ENCODE measurements around the gene FAIM2.
A peak's percentile ranks its signal among the peaks of the same experiment; 100 is the strongest.

The FAIM2 gene

GRCh38 chr12:49903700-49904423 is at the start of gene FAIM2:
FAIM2 (minus strand) TSS chr12:49903900; CDS start chr12:49903792, 108 bp downstream.
- DNase-seq (ENCODE audit: low read depth), result peak; percentile 16

GRCh38 chr12:49953151-49953550 is 49.5 kb upstream of the FAIM2 start:
- DNase-seq (ENCODE audit: low read depth), result no peak

- no peak for DNase-seq (ENCODE audit: low read depth)
Observed at GRCh38 chr12:49952391-49953055, 48.8 kb upstream of the FAIM2 start.

DNA sequence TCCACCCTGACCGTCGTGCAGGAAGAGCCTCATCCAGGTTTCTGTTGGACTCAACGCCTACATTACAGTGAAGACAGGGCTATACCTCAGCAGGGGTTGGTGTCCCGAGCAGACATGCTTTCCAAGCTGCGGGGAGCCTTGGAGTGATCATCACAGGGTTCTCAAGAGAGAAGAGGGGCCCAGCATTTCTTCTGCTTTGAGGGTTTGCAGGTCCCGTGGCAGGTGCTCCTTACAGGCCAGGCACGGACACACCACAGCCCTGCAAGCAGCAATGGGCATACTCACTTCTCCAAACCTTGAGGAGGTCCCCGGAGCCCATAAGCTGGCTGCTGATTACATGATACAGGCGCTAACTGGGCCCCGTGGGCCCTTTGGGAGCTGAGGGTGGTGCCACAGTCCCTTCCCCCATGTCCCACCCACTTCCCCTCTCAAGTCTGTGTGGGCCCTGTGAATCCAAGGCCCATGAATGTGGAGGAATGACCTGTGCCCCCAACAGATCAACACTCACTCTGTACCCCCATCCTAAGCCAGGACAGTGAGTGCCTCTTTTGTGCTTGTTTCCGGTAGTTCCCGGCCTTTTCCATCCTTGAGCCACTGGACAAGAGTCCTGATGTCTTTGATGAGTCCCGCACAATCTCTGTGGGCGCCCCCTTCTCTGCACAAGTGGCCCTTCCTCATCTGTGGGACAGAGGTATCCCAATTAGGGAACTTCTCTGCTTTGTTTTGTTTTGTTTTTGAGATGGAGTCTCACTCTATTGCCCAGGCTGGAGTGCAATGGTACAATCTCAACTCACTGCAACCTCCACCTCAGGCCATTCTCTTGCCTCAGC is 47.9 kb upstream of the FAIM2 start:
- DNase-seq (ENCODE audit: low read depth), result no peak

- DNase-seq (ENCODE audit: low read depth), result no peak
Observed at GRCh38 chr12:49950273-49951251, 46.9 kb upstream of the FAIM2 start, which contains the start of gene AQP2. AQP2 (plus strand) TSS chr12:49950737; CDS start chr12:49950831, 94 bp downstream.

DNA sequence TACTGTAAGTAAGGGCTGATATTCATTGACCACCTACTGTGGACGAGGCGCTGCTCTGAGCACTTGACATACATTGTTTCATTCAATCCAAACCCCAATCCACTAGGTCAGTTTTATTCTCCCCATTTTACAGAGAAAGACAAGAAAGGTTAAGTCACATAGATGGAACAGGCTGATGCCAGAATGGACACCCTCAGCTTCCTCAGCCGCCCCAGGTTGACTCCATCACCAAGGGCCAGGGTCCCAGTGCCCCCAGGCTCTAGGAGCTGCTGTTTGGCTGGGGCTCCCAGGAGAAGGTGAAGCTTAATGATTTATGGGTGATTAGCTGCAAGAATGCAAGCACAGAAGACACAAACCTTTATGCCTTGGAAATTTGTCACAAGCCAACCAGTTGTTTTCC is 46.2 kb upstream of the FAIM2 start:
- DNase-seq (ENCODE audit: low read depth), result no peak

- no peak for DNase-seq (ENCODE audit: low read depth)
Observed at GRCh38 chr12:49948866-49949845, 45.5 kb upstream of the FAIM2 start.

DNA sequence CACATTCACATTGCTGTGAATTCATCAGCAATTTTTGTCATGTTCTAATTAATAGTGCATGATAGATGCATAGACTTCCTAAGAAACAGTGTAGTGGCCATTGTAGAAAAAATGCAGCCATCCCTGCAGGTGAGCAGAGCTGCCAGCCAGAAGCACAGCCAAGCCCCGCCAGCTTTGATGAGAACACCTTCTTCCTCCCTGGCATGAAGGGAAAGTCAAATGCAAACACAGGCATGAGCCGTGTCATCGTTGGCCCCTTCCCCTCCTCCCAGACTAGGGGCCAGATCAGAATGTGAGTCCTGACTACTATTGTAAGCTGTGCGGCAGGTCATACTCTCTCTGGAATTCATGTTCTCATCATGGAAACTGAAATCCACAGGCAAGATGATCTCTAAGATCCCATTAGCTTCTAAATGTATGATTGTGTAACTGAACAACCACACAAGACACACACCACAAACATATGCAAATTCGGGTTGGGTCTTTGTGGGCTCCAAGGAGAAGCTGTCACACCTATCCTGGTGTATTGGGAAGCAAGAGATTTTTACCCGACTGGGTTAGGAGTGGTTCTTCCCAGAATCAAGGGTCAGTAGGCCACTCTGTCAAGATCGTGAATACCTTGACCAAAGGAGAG is 44.0 kb upstream of the FAIM2 start:
- DNase-seq (ENCODE audit: low read depth), result no peak

DNA sequence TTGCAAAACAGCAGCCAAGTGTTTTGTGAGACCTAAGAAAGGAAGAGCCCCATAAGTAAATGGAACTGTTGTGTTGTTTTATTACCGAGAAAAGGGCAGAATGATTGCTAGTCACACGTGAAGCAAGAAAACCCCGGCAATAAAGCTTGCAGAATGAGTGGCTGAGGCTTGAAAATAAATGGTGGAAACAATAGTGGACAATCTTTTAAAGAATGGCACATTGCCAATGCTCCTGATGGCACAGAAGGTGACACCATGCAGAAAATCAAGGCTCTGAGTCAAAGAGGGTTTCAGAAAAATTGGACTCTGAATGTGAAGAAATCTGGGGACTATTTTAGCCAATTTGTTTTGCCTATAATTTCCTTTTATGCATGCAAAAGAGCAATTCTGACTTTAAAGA is 42.8 kb upstream of the FAIM2 start:
- no peak for DNase-seq (ENCODE audit: low read depth)

DNA sequence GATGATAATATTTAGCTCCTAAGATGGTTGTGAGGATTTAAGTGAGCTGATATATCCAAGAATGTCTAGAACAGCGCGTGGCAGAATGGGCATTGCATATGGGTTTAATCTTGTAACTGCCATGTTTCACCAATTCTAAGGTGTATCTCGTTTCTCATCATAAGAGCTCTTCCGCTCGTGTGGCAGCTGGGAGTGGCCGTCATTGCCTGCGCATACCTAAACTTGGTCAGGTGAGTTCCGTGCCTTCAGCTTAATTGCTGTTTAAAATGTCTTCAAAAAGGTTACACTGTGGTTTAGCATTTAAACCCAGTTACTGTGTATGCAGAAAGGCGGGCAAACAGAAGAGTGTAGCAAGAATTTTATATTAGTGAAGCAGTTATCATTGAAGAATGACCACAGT is 42.4 kb upstream of the FAIM2 start:
- DNase-seq (ENCODE audit: low read depth), result no peak

- DNase-seq (ENCODE audit: low read depth), result peak; percentile 56
Observed at GRCh38 chr12:49945394-49946080, 41.8 kb upstream of the FAIM2 start.

- DNase-seq (ENCODE audit: low read depth), result no peak
Observed at GRCh38 chr12:49944718-49945117, 41.0 kb upstream of the FAIM2 start.

DNA sequence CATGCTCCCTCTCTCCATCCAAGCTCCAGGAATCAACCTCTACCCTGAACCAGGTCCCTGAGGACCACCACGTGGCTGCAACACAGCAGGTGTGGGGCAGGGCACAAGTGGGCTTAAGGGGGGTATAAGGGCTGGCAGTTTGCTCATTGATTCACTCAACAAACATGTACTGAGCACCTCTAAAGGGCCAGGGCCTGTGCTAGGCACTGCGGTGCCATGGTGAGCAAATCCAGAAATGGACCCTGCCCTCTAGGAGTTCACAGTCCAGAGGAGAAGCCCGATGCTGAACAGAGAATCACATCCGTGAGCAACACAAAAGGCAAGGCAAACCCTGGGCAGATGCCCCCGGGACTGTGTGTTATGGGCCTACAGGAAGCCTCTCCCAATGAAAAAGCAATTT is 40.3 kb upstream of the FAIM2 start:
- no peak for DNase-seq (ENCODE audit: low read depth)

- no peak for DNase-seq (ENCODE audit: low read depth)
Observed at GRCh38 chr12:49943625-49943960, 39.9 kb upstream of the FAIM2 start.

DNA sequence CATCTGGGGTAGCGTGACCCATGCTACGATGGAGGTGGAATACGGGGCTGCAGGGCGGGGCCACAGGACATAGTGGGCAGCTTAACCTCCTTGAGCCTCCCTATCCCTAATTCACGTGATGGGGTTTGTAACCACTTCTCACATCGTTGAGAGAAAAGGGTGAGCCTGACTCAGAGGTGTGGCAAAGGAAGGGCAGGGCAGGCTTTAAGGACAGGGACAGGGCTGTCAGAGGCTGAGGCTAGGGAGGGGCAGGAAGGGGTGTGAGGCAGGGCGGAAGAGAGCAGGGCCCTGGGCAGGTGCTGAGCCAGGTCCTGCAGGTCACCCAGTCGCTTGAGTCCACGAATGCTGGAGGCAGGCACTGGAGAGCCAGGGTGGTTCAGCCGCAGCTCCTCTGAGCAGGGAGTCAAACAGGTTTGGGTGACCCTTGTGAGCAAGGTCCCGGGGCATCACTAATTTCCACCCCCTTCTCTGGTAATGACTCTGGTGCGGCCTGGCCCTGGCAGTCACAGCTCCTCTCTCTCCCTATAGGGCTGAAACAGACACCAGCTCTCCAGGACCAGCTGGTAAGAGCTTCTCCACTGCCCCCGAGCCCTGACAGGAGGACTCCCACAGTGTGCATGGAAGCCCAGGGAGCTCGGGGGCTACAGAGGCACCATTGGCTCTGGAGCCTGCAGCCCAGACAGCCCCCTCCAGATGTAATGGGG is 39.4 kb upstream of the FAIM2 start:
- DNase-seq (ENCODE audit: low read depth), result no peak

DNA sequence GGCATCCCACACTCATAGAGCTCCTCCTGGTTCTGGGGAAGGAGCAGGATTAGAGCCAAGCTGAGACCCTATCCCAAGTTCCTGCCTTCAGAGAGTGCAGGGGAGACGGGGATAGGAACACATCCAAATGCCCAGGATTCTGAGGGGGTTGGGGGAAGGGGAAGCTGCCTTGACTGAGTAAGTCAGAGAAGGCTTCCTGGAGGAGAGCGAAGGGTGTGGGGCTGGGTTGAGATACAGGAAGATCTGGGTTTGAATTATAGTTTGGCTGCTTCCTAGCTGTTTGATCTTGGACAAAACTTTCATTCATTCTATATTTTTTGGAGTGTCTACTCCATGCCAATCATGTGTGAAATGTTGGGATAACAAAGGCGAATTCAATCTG is 38.8 kb upstream of the FAIM2 start:
- DNase-seq (ENCODE audit: low read depth), result no peak

- DNase-seq (ENCODE audit: low read depth), result no peak
Observed at GRCh38 chr12:49941556-49942511, 38.1 kb upstream of the FAIM2 start.

GRCh38 chr12:49939707-49940106 is 36.0 kb upstream of the FAIM2 start:
- DNase-seq (ENCODE audit: low read depth), result no peak

Data from T-helper 22 cell (primary cell).